ENCODE results near the gene HAP1. TPM values are rescaled to one million over a fixed set of nuclear protein-coding genes. Genes with fewer than 3 reads are reported as not detected.

The HAP1 gene, protein sequence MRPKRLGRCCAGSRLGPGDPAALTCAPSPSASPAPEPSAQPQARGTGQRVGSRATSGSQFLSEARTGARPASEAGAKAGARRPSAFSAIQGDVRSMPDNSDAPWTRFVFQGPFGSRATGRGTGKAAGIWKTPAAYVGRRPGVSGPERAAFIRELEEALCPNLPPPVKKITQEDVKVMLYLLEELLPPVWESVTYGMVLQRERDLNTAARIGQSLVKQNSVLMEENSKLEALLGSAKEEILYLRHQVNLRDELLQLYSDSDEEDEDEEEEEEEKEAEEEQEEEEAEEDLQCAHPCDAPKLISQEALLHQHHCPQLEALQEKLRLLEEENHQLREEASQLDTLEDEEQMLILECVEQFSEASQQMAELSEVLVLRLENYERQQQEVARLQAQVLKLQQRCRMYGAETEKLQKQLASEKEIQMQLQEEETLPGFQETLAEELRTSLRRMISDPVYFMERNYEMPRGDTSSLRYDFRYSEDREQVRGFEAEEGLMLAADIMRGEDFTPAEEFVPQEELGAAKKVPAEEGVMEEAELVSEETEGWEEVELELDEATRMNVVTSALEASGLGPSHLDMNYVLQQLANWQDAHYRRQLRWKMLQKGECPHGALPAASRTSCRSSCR
- total RNA-seq = 0.58 TPM
- long read RNA-seq, partial matches to known transcripts = 0 of 1 reads
- long read RNA-seq, other reads (novel, unspliced or antisense) = 0 of 1 reads

DNA sequence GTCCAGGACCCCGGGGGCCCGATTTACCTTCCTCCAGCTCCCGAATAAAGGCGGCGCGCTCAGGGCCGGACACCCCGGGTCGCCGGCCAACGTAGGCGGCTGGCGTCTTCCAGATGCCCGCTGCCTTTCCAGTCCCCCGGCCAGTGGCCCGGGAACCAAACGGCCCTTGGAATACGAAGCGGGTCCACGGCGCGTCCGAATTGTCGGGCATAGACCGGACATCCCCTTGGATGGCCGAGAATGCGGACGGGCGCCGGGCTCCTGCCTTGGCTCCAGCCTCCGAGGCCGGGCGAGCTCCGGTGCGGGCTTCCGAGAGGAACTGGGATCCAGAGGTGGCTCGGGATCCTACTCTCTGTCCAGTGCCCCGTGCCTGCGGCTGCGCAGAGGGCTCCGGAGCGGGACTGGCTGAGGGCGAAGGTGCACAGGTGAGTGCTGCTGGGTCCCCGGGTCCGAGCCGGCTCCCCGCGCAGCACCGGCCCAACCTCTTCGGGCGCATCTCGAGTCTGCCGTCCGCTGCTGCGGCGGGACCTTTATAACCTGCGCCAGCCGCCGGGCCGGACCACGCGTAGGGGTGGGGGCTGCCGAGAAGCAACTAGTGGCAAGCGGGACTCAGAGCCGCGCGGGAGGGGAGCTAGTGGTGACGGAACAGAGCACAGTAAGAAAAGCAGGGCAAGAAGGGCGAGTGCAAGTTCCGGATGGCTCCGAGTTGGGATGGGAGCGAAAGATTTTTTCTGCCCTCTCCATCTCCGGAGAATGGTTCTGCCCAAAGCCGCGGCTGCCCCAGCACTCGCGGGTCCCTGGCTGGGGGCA lies at the start of gene HAP1:
TSS of gene HAP1 (minus strand) at position 505 of the 810 bp plus-strand sequence. CDS start at position 496, 9 bp downstream.
- Histone ChIP-seq H3K4me1 (peaks cover 19% of the 10 kb centered on the region), H3K4me3 (peak within 1 kb of the TSS; percentile 45), H3K27ac (no peak within 1 kb of the TSS), H3K9me3 (no peaks in the 10 kb centered on the region), H3K27me3 (peaks cover 43% of the 10 kb centered on the region), H3K36me3 (no peaks in the 10 kb centered on the region)
- TF ChIP-seq, protein P1, sequence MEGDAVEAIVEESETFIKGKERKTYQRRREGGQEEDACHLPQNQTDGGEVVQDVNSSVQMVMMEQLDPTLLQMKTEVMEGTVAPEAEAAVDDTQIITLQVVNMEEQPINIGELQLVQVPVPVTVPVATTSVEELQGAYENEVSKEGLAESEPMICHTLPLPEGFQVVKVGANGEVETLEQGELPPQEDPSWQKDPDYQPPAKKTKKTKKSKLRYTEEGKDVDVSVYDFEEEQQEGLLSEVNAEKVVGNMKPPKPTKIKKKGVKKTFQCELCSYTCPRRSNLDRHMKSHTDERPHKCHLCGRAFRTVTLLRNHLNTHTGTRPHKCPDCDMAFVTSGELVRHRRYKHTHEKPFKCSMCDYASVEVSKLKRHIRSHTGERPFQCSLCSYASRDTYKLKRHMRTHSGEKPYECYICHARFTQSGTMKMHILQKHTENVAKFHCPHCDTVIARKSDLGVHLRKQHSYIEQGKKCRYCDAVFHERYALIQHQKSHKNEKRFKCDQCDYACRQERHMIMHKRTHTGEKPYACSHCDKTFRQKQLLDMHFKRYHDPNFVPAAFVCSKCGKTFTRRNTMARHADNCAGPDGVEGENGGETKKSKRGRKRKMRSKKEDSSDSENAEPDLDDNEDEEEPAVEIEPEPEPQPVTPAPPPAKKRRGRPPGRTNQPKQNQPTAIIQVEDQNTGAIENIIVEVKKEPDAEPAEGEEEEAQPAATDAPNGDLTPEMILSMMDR (IDR thresholded peaks at IDR 0.05) = no peak
- ATAC-seq (peak; percentile 10), DNase-seq (peak; percentile 73)
- intact Hi-C loops (cut with DNase I) = no loop called here

DNA sequence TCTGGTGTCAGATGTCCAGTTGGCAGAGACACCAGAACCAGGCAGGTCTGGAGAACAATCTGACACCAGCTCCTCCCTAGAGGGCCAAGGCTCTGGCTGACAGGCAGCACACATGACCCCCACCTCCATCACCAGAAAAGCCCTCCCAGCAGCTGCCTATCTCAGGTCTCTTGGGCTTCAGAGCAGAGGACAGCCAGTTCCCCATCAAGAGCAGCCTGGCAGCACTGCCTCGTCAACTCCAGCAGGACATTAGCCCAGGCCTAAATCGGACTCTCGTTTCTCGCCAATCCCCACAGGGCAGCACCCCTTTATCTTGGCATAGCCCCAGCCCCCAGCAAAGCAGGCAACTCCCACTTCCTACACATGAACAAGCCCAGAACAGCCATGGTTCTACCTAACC lies 47.7 kb upstream of the HAP1 start:
- intact Hi-C loops (cut with DNase I) = no loop called here
- Histone ChIP-seq H3K9me3 (no peaks in the 10 kb centered on the region), H3K4me1 (peaks cover 63% of the 10 kb centered on the region), H3K4me3 (no peak overlapping the region), H3K36me3 (no peaks in the 10 kb centered on the region), H3K27ac (peak overlapping the region; percentile 42), H3K27me3 (no peaks in the 10 kb centered on the region)
- TF ChIP-seq, protein P1 (IDR thresholded peaks at IDR 0.05) = no peak
- no peak for ATAC-seq
- DNase-seq = no peak

DNA sequence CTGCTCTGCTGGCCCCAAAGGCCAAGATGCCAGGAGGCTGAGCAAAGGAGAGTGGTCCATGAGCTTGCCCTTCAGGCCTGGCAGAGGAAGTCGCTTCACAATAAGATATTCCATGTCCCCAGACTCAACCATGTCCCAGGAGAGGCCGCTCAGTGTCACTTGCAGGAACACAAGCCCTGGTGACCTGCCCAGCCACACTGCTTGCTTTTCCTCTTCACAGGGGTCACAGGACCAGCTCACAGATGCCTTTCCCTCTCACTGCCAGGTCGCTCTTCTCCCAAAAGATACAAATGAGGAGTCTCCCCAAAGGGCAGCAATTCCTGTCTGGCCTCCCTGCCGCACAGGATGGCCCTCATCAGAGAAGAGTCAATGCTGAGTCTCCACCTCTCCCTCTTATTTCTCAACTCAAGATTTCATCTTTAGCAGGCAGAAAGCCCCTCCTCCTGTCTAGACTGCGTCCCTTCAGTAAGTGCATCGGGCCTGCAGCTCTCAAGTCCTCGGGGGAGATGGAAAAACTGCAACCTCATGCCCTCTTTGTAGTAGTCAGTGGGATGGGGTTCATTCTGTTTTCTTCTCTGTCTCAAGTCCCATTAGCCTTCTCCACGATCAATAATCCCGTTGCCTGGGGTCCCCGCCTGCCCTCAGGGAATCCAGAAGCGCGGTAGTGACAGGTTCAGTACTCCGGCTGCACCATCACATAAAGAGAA lies 47.1 kb upstream of the HAP1 start:
- Histone ChIP-seq H3K9me3 (no peaks in the 10 kb centered on the region), H3K27me3 (no peaks in the 10 kb centered on the region), H3K36me3 (no peaks in the 10 kb centered on the region), H3K27ac (peak overlapping the region; percentile 58), H3K4me3 (no peak overlapping the region), H3K4me1 (peaks cover 69% of the 10 kb centered on the region)
- ATAC-seq = no peak
- no peak for DNase-seq
- intact Hi-C loops (cut with DNase I) = no loop called here
- TF ChIP-seq, protein P1 (IDR thresholded peaks at IDR 0.05) = no peak

DNA sequence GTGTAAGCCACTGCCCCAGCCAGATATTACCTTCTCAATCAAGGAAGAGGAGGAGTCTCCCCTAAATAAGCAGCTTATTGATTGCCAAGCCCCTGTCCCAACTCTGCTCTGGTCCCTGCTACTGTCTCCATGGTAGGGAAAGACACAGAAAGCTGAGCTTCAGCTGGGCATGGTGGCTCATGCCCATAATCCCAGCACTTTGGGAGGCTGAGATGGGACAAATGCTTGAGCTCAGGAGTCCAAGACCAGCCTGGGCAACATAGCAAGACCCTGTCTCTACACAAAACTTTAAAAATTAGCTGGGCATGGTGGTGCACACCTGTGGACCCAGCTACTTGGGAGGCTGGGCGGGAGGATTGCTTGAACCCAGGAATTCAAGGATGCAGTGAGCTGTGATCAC lies 45.5 kb upstream of the HAP1 start:
- intact Hi-C loops (cut with DNase I) = no loop called here
- ATAC-seq (no peak), DNase-seq (no peak)
- H3K4me1 ChIP-seq = peaks cover 84% of the 10 kb centered on the region
- no peaks in the 10 kb centered on the region for H3K27me3 ChIP-seq
- H3K4me3 ChIP-seq = no peak overlapping the region
- H3K9me3 ChIP-seq = no peaks in the 10 kb centered on the region
- TF ChIP-seq, protein P1 (IDR thresholded peaks at IDR 0.05) = no peak
- no peak overlapping the region for H3K27ac ChIP-seq
- no peaks in the 10 kb centered on the region for H3K36me3 ChIP-seq

DNA sequence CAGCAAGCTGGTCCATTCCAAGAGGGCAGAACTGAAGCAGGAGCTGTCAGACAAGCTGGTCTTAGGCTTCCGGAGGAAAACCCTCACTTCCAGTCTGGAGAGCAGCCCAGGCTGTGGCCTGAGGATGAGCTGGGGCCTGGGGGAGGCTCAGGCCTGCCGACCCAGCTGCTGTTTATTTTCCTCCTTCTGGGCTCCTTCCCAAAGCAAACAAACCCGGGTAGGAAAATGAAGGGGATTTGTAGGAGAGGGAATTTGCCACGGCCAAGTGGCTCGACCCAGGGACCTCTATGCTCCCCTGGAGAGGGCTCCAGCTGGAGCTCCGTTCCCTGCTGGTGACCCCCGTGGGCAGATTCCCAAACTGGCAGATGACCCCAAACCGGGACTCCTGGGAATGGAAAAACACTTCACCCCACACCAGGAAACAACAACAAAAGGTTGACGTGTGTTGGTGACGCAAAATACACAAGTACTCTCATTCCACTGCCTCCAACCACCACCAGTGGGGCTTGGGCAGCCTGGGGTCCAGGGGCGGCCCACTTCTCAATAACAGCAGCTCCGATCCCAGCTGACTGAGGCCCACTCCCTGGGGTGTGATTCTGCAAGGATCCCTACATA lies 43.2 kb upstream of the HAP1 start:
- TF ChIP-seq, protein P1 (IDR thresholded peaks at IDR 0.05) = no peak
- intact Hi-C loops (cut with DNase I) = no loop called here
- H3K36me3 ChIP-seq = no peaks in the 10 kb centered on the region
- no peak overlapping the region for H3K4me3 ChIP-seq
- H3K4me1 ChIP-seq = peaks cover 91% of the 10 kb centered on the region
- H3K9me3 ChIP-seq = no peaks in the 10 kb centered on the region
- no peaks in the 10 kb centered on the region for H3K27me3 ChIP-seq
- peak overlapping the region; percentile 82 for H3K27ac ChIP-seq
- DNase-seq (peak; percentile 74), ATAC-seq (peak; percentile 76)

All from upper lobe of right lung (tissue), 1 donor.